A549 (cell line): ENCODE data around the gene CLSTN1. TPM values are rescaled to one million over a fixed set of nuclear protein-coding genes. Genes with fewer than 3 reads are reported as not detected.

Source experiments
- ATAC-seq, 2 experiments: fragments of 200-7000 bp in 1 of 2; fragments of >200 bp in 1 of 2; cut with Nextera tagmentation in 1 of 2; cut with Tn5 transposase in 1 of 2; 3 replicates each; pipeline versions ENCODE4 v1.8.0 to v1.9.1; 2018 to 2020; ENCODE audit warnings: mild to moderate bottlenecking in 1 of 2, moderate library complexity in 1 of 2
- CTCF ChIA-PET: fragments of 300-600 bp; sonication (Branson Sonifier 250); formaldehyde crosslinking; extraction: SDS; loops from one replicate; lab custom pipeline; 2021; ENCODE audit warnings: antibody characterized with exemption, inconsistent platforms; lab: Yijun Ruan, JAX
- POLR2A ChIA-PET: fragments of 350-600 bp; formaldehyde crosslinking; extraction: SDS; loops from one replicate; lab custom pipeline; 2021; ENCODE audit warnings: antibody characterized with exemption, inconsistent platforms; lab: Yijun Ruan, JAX
- DNase-seq, 2 experiments: peaks; one replicate each; pipeline versions ENCODE4 v3.0.0 to v3.0.0-alpha.2; 2011 to 2016; ENCODE audit warnings: low read depth in 1 of 2, low spot score in 1 of 2
- FAIRE-seq: peaks from 2 replicates; lab custom pipeline; 2011; peaks lifted over from hg19 to GRCh38; lab: Jason Lieb, UNC
- H3K27ac ChIP-seq, 2 experiments: fragments of >200 bp; sonication (Bioruptor Twin); formaldehyde crosslinking; 3 replicates each; pipeline ENCODE4 v1.5.1; 2016 to 2017
- H3K4me1 ChIP-seq: fragments of >200 bp; sonication (Bioruptor Twin); formaldehyde crosslinking; 3 replicates; pipeline ENCODE4 v1.6.1; 2016
- H3K4me2 ChIP-seq: fragments of >200 bp; sonication (Bioruptor Twin); formaldehyde crosslinking; 3 replicates; pipeline ENCODE4 v1.6.1; 2016
- H3K4me3 ChIP-seq: fragments of >200 bp; sonication (Bioruptor Twin); formaldehyde crosslinking; 3 replicates; pipeline ENCODE4 v1.5.1; 2016
- H3K9me3 ChIP-seq: fragments of >200 bp; sonication (Bioruptor Twin); formaldehyde crosslinking; 3 replicates; pipeline ENCODE4 v1.6.1; 2016
- ATOH8 ChIP-seq: fragments of 250-450 bp; sonication (Bioruptor Pico); IDR thresholded peaks from 2 replicates; pipeline ENCODE4 v1.5.0; 2020; ENCODE audit warnings: low read depth, mild to moderate bottlenecking, moderate library complexity
- BHLHE40 ChIP-seq: IDR thresholded peaks from 2 replicates; pipeline ENCODE4 v1.6.1; 2012; ENCODE audit warnings: low read depth, low read length, inconsistent platforms
- CBX8 ChIP-seq: fragments of 200-600 bp; sonication (generic); IDR thresholded peaks from 2 replicates; pipeline ENCODE4 v1.6.1; 2016
- CEBPB ChIP-seq, 2 experiments: fragments of >200 bp in 1 of 2; sonication (Bioruptor Twin) in 1 of 2; formaldehyde crosslinking in 1 of 2; IDR thresholded peaks; 2 replicates each; pipeline ENCODE4 v1.6.1; 2012 to 2016
- CTCF ChIP-seq: fragments of >200 bp; sonication (Bioruptor Twin); formaldehyde crosslinking; IDR thresholded peaks from 3 replicates; pipeline ENCODE4 v1.5.1; 2016
- EP300 ChIP-seq, 2 experiments: fragments of >200 bp; sonication (Bioruptor Twin); formaldehyde crosslinking; IDR thresholded peaks; 2 replicates in 1 of 2; 3 replicates in 1 of 2; pipeline ENCODE4 v1.6.1; 2016 to 2017
- FOSL2 ChIP-seq, 2 experiments: fragments of 450-650 bp in 1 of 2; fragments of >200 bp in 1 of 2; sonication (Bioruptor Twin) in 1 of 2; formaldehyde crosslinking; IDR thresholded peaks; 2 replicates each; pipeline versions ENCODE4 v1.5.0 to v1.6.1; 2016 to 2020; ENCODE audit warnings: mild to moderate bottlenecking in 1 of 2, moderate library complexity in 1 of 2
- GATA3 ChIP-seq: IDR thresholded peaks from 2 replicates; pipeline ENCODE4 v1.6.1; 2012; ENCODE audit warnings: borderline replicate concordance
- HMGXB4 ChIP-seq: fragments of 250-450 bp; sonication (Bioruptor Pico); IDR thresholded peaks from 2 replicates; pipeline ENCODE4 v1.5.0; 2021; ENCODE audit warnings: mild to moderate bottlenecking, moderate library complexity, borderline replicate concordance
- JUN ChIP-seq, 2 experiments: fragments of >200 bp; sonication (Bioruptor Twin); formaldehyde crosslinking; IDR thresholded peaks; 2 replicates in 1 of 2; 3 replicates in 1 of 2; pipeline ENCODE4 v1.6.1; 2016 to 2017
- JUNB ChIP-seq: fragments of >200 bp; sonication (Bioruptor Twin); formaldehyde crosslinking; IDR thresholded peaks from 2 replicates; pipeline ENCODE4 v1.6.1; 2016
- KDM1A ChIP-seq: fragments of 200-600 bp; sonication (generic); IDR thresholded peaks from 2 replicates; pipeline ENCODE4 v1.6.1; 2016; ENCODE audit warnings: low read depth, mild to moderate bottlenecking
- KDM5A ChIP-seq: fragments of 200-600 bp; sonication (generic); IDR thresholded peaks from 2 replicates; pipeline ENCODE4 v1.6.1; 2016; ENCODE audit warnings: antibody characterized with exemption, mild to moderate bottlenecking
- POLR2AphosphoS2 ChIP-seq: conservative IDR thresholded peaks from 2 replicates; pipeline ENCODE4 v1.6.1; 2012; ENCODE audit warnings: low read length, improper control_type of control experiment, inconsistent platforms
- SMC3 ChIP-seq: fragments of >200 bp; sonication (Bioruptor Twin); formaldehyde crosslinking; IDR thresholded peaks from 3 replicates; pipeline ENCODE4 v1.6.1; 2018; ENCODE audit warnings: inconsistent platforms
- TP53 ChIP-seq: fragments of 250-450 bp; sonication (Bioruptor Pico); IDR thresholded peaks from 2 replicates; pipeline ENCODE4 v1.5.0; 2021; ENCODE audit warnings: mild to moderate bottlenecking, moderate library complexity
- ZC3H11A ChIP-seq: fragments of 450-650 bp; IDR thresholded peaks from 2 replicates; pipeline ENCODE4 v1.6.1; 2014; ENCODE audit warnings: antibody characterized with exemption, mild to moderate bottlenecking
- ZNF302 ChIP-seq: fragments of 250-450 bp; sonication (Bioruptor Pico); IDR thresholded peaks from 2 replicates; pipeline ENCODE4 v1.9.0; 2021; ENCODE audit warnings: inconsistent platforms, mild to moderate bottlenecking, moderate library complexity
- ZSCAN20 ChIP-seq: fragments of 250-450 bp; sonication (Bioruptor Pico); IDR thresholded peaks from 2 replicates; pipeline ENCODE4 v1.8.0; 2022; ENCODE audit warnings: mild to moderate bottlenecking, moderate library complexity
- WGBS: methylation state at CpG from one replicate; pipeline ENCODE4 v1.1.6; 2017; ENCODE audit errors: missing lambda C conversion rate; 5-methylcytosine and 5-hydroxymethylcytosine counted together
- polyA plus RNA-seq, 4 experiments: library from polyadenylated mRNA; depleted of rRNA in 3 of 4; stranded (reverse); fragments of >200 nt; fragmentation: RNase III in 1 of 4; extraction: RNeasy Plus Mini Kit Qiagen cat#74134 plus additional on column Dnase treatment in 1 of 4; gene quantifications; 2 replicates in 3 of 4; 3 replicates in 1 of 4; pipeline ENCODE4 v1.2.3, GENCODE V29; 2011 to 2017
- TF ChIP-seq, protein P1 (sequence below): IDR thresholded peaks from 2 replicates; pipeline ENCODE4 v1.6.1; 2012; ENCODE audit warnings: low read depth, borderline replicate concordance
- TF ChIP-seq, protein P2 (sequence below): IDR thresholded peaks from 2 replicates; pipeline ENCODE4 v1.6.1; 2012
- TF ChIP-seq, protein P3 (sequence below): IDR thresholded peaks from 2 replicates; pipeline ENCODE4 v1.6.1; 2012

The CLSTN1 gene
- polyA plus RNA-seq, 2 of the 4 experiments (the other 2 are of a cell fraction), result 27.3 to 56.1 TPM

GRCh38 chr1:9687874-9688582, 135.7 kb downstream of the CLSTN1 start:
- Histone ChIP-seq H3K27ac (peak overlapping the region; percentile 62 to 95), H3K4me3 (peak overlapping the region; percentile 85), H3K4me1 (peaks cover 23% of the 10 kb centered on the region; the same call in 2 of the 3 replicates), H3K4me2 (peak overlapping the region; percentile 91), H3K9me3 (no peaks in the 10 kb centered on the region)
- CTCF ChIA-PET, result interaction anchor here (1.0 to 7.8 kb wide), 3 partner anchors 15 to 61 kb away, joined by 3 to 37 read pairs (median 3); no protein-coding TSS in a partner anchor
- 34% methylated on average over 17 of the region's 34 CpGs for WGBS
- POLR2A ChIA-PET, result interaction anchor here (0.6 kb wide), 1 partner anchor 61 kb away, joined by 3 read pairs; no protein-coding TSS in a partner anchor
- FAIRE-seq (no peak), ATAC-seq (peak; percentile 41 to 67; a peak in 5 of 6 replicates), DNase-seq (no peak)
- TF ChIP-seq, protein P1, sequence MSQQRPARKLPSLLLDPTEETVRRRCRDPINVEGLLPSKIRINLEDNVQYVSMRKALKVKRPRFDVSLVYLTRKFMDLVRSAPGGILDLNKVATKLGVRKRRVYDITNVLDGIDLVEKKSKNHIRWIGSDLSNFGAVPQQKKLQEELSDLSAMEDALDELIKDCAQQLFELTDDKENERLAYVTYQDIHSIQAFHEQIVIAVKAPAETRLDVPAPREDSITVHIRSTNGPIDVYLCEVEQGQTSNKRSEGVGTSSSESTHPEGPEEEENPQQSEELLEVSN, result 0 out of 2 replicates have a peak, but pooled peaks have one; percentile 34
- TF ChIP-seq ATOH8, result no peak

DNA sequence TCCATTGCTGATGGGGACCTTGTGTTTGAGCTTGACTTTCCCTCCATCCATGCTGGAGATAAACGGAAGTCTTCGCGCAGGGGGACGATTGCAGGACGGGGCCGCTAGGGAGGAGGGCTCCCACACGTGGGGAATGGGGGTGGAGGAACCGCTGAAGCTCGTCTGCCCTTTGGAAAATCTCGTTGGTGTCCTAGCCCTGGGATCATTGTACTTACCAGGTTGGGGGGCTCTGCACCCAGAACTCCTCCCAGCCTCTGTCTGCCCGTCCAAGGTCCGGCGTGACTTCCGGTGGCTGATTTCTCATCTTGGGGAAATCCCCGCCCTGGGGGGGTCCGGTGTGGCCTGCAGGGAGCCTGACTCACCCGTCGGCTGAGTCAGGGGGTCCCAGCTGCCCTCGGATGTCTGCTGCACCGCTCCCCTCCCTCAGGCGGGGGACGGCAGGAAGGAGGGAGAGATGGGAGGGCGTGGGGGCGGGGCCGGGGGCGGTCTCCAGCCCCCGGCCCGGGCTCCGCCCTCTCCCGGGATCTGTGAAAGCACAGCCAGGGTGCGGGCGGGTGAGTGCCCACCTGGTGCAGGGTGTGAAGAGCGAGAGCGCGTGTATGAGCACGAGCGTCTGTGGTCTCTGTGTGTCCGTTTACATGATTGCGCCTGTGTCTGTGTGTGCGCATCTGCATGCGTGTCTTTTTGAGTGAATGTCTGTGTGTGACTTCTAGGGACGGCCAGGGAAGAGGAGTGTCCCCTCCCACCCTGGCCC, 136.5 kb downstream of the CLSTN1 start:
- 2% methylated on average over 17 of the region's 42 CpGs for WGBS
- Histone ChIP-seq H3K9me3 (no peaks in the 10 kb centered on the region), H3K4me2 (peak overlapping the region; percentile 91), H3K4me1 (peaks cover 23% of the 10 kb centered on the region; the same call in 2 of the 3 replicates), H3K4me3 (peak overlapping the region; percentile 85), H3K27ac (peak overlapping the region; percentile 62 to 95)
- peak; percentile 47 to 81 for ATAC-seq
- DNase-seq, result peak; percentile 56 to 57
- ChIA-PET CTCF (interaction anchor here (0.6 to 7.8 kb wide), 5 partner anchors 10 to 207 kb away, joined by 3 to 37 read pairs (median 3); no protein-coding TSS in a partner anchor), POLR2A (no interaction called here)
- FAIRE-seq, result no peak
- peak in 1 of 2 experiments; percentile 22; a peak in 1 of 5 replicates for TF ChIP-seq EP300 (IDR thresholded peaks at IDR 0.05)
- TF ChIP-seq, protein P2, sequence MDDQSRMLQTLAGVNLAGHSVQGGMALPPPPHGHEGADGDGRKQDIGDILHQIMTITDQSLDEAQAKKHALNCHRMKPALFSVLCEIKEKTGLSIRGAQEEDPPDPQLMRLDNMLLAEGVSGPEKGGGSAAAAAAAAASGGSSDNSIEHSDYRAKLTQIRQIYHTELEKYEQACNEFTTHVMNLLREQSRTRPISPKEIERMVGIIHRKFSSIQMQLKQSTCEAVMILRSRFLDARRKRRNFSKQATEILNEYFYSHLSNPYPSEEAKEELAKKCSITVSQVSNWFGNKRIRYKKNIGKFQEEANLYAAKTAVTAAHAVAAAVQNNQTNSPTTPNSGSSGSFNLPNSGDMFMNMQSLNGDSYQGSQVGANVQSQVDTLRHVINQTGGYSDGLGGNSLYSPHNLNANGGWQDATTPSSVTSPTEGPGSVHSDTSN, result no peak
- TF ChIP-seq, protein P3, sequence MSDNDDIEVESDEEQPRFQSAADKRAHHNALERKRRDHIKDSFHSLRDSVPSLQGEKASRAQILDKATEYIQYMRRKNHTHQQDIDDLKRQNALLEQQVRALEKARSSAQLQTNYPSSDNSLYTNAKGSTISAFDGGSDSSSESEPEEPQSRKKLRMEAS, result 0 out of 2 replicates have a peak, but pooled peaks have one; percentile 17
- TF ChIP-seq JUNB, result 0 out of 2 replicates have a peak, but pooled peaks have one; percentile 19
- TF ChIP-seq KDM5A, result no peak
- TF ChIP-seq GATA3, result 0 out of 2 replicates have a peak, but pooled peaks have one; percentile 18
- TF ChIP-seq, protein P1, result 0 out of 2 replicates have a peak, but pooled peaks have one; percentile 20
- TF ChIP-seq JUN (IDR thresholded peaks at IDR 0.05), result 0 out of 5 replicates have a peak, but pooled peaks of 1 of the 2 experiments have one; percentile 24
- no peak for TF ChIP-seq FOSL2 (IDR thresholded peaks at IDR 0.05)
- peak; percentile 61 for TF ChIP-seq FOSL2 (CRISPR knock-in tag; IDR thresholded peaks at IDR 0.05)
- TF ChIP-seq ZC3H11A, result no peak

DNA sequence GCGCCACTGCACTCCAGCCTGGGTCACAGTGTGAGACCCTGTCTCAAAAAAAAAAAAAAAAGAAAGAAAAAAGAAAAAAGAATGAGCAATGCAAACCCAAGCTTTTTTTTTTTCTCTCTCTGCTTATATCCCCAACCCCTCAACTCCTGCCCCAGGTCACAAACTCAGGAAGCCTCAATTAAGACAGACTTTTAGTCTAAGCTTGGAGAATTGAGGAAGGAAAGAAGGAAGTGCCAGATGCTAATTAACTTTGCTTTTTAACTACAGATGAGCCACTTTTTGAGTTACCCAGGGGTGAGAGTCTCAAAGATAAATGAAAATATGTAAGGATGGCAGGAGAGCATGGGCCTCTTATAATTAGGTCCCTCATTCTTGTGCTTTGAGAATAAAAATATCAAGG, 139.0 kb downstream of the CLSTN1 start:
- Histone ChIP-seq H3K4me1 (peaks cover 8% of the 10 kb centered on the region; the same call in 2 of the 3 replicates), H3K4me2 (no peak overlapping the region), H3K4me3 (no peak overlapping the region), H3K9me3 (no peaks in the 10 kb centered on the region), H3K27ac (no peak overlapping the region)
- DNase-seq, result no peak
- ChIA-PET CTCF (interaction anchor here (7.8 kb wide), 1 partner anchor 57 kb away, joined by 37 read pairs; no protein-coding TSS in a partner anchor), POLR2A (no interaction called here)
- no peak for FAIRE-seq
- WGBS, result 86% methylated on average over 1 of the region's 1 CpG
- no peak for ATAC-seq
- TF ChIP-seq KDM1A, result no peak
- no peak for TF ChIP-seq ZNF302 (CRISPR knock-in tag)
- TF ChIP-seq EP300 (IDR thresholded peaks at IDR 0.05), result no peak
- no peak for TF ChIP-seq SMC3
- no peak for TF ChIP-seq CEBPB (IDR thresholded peaks at IDR 0.05)
- no peak for TF ChIP-seq BHLHE40
- no peak for TF ChIP-seq POLR2AphosphoS2
- no peak for TF ChIP-seq CTCF
- TF ChIP-seq FOSL2 (IDR thresholded peaks at IDR 0.05), result no peak
- TF ChIP-seq FOSL2 (CRISPR knock-in tag; IDR thresholded peaks at IDR 0.05), result no peak
- no peak for TF ChIP-seq HMGXB4
- no peak for TF ChIP-seq ZSCAN20 (CRISPR knock-in tag)
- TF ChIP-seq CBX8, result no peak
- TF ChIP-seq TP53 (CRISPR knock-in tag), result no peak
